GM18508 (cell line): ENCODE results near the gene PIP5K1B.
A peak's percentile ranks its signal among the peaks of the same experiment; 100 is the strongest.

Experiments
- ATAC-seq: cut with Tn5 transposase; IDR thresholded peaks from one replicate; pipeline ENCODE4 v1.9.1; 2021; ENCODE audit warnings: moderate number of reproducible peaks; ENCODE audit not compliant: insufficient read depth, unreplicated experiment

PIP5K1B gene

DNA sequence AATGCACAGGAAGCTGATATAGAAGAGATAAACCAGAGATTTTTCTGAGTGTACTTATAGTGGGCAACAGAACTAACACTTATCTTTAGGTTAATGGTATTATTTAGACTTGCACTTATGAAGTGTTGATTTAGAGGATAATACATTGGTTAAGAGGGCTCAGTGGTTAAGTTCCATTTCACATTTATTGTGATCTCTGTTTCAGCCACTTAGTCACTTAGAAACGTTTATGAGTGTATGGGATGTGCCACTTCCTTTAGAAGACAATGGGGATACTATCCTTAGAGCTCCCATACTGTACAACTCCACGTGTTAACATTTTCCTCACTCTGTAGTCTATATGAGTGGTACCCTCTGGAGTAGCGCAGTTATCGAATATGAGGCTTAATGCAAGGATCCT is 57.5 kb downstream of the PIP5K1B start:
- ATAC-seq: no peak

DNA sequence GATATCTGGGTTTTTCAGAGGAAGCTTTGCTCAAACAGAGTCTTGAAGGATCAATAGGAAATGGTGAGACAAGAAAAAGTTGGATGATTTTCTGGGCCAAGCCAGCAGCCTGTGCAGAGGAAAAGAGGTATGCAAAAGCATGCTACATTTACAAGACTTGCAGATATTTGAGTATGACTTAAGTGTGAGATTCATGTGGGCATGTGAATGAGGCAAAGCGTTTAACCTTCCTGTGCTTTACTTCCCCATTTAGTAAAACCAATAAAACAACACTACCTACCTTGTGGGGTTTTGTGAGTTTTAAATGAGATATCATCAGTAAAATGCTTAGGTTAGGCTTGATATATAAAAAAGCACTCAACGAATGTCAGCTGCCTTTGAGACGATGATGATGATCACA is 58.1 kb downstream of the PIP5K1B start:
- ATAC-seq: no peak

DNA sequence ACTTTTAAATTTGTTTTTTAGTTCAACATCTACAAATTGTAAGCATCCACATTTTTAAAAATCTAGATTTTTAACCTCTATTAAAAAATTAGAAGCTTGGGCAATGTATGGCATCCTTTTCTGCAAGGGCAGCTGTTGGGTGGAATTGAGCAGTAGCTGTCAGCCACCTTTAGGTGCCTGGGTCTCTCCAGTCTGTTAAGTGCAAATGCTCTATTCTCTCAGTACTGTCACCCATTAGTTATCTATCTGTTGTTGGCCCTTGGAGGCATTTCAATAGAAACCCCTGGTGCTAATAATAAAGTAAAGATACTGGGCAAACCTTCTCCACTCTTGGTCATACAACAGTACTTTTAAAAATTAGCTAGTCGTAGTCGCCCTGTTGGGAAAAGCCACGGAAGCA is 63.6 kb downstream of the PIP5K1B start:
- no peak for ATAC-seq

GRCh38 chr9:68769852-68770251 is 64.8 kb downstream of the PIP5K1B start:
- no peak for ATAC-seq

DNA sequence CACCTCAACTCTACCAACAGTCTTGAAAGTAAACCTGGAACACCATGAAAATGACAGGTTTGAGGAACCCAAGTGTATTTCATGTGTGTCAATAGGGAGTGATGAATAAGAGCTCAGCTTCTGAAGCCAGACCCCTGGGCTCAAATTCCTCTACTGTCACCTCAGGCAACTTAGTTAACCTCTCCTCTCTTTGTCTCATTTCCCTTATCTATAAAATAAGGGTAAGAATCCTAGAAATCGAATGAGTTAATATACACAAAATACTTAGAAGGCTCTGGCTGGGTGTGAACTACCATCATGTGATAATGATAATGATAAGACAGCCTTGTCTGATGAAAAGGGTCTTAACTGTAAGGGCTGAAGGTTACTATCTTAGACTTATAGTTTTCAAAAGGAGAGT is 66.3 kb downstream of the PIP5K1B start:
- ATAC-seq: no peak

GRCh38 chr9:68775003-68775730 is 70.1 kb downstream of the PIP5K1B start:
- no peak for ATAC-seq

GRCh38 chr9:68777070-68777763 is 72.2 kb downstream of the PIP5K1B start:
- no peak for ATAC-seq

- no peak for ATAC-seq
Observed at GRCh38 chr9:68778635-68779034, 73.6 kb downstream of the PIP5K1B start.

- peak; percentile 53 for ATAC-seq
Observed at GRCh38 chr9:68779558-68780379, 74.7 kb downstream of the PIP5K1B start.

- no peak for ATAC-seq
Observed at GRCh38 chr9:68780380-68780712, 75.3 kb downstream of the PIP5K1B start.

- ATAC-seq: no peak
Observed at GRCh38 chr9:68780720-68781119, 75.7 kb downstream of the PIP5K1B start.

DNA sequence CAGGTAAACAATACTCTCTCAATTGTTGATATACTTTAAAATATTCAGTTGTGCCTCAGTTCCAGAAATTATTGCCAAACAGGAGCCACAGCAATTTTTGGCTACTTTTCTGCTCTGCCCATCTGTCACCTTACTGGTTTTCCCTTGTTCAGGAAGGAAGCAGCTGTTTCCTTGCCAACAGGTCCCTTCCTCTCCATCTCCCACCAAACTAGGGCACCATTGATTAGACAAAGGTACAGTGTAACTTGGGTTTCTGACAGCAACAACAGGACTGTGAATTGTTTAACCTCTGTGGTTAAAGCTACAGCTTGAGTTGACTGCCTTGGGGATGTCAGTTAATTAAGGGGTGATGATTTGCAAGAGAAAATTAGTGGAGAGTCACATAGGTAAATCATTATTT is 76.9 kb downstream of the PIP5K1B start:
- no peak for ATAC-seq

- ATAC-seq: no peak
Observed at GRCh38 chr9:68782546-68782945, 77.5 kb downstream of the PIP5K1B start.

- ATAC-seq: no peak
Observed at GRCh38 chr9:68785965-68786364, 80.9 kb downstream of the PIP5K1B start.

- no peak for ATAC-seq
Observed at GRCh38 chr9:68791169-68791568, 86.1 kb downstream of the PIP5K1B start.

GRCh38 chr9:68793605-68794343 is 88.7 kb downstream of the PIP5K1B start:
- ATAC-seq: peak; percentile 54

- no peak for ATAC-seq
Observed at GRCh38 chr9:68794898-68795297, 89.9 kb downstream of the PIP5K1B start.

- no peak for ATAC-seq
Observed at GRCh38 chr9:68795411-68795810, 90.4 kb downstream of the PIP5K1B start.

DNA sequence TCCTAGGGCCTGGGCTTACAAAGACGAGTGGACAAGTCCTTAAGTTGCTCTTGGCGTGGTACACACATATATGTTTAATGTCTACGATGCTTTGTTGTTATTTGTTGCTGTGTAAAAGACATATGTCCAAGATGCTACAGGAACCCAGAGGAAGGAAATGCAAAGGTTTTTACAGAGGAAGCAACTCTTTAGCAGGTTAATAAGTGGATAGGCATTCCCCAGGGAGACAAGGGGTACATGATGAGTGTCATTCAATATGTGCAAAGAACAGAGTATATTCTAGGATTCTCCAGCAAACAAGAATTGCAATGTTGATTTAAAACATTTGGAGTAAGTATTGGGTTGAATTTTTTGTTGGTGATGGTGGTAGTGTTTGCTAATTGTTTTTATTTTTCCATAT is 92.1 kb downstream of the PIP5K1B start:
- no peak for ATAC-seq

- ATAC-seq: no peak
Observed at GRCh38 chr9:68798423-68798822, 93.4 kb downstream of the PIP5K1B start.

- no peak for ATAC-seq
Observed at GRCh38 chr9:68800836-68801235, 95.8 kb downstream of the PIP5K1B start.
